GM21367 (cell line): ENCODE measurements around the gene ABCC10.
"Not testable (repeated sequence)": the region's sequence is repeated elsewhere in the genome, so short reads cannot be mapped to it uniquely, and the experiment has no call there.

Experiments used
- ATAC-seq: cut with Tn5 transposase; IDR thresholded peaks from one replicate; pipeline ENCODE4 v1.9.1; 2021; ENCODE audit not compliant: unreplicated experiment

Gene ABCC10

DNA sequence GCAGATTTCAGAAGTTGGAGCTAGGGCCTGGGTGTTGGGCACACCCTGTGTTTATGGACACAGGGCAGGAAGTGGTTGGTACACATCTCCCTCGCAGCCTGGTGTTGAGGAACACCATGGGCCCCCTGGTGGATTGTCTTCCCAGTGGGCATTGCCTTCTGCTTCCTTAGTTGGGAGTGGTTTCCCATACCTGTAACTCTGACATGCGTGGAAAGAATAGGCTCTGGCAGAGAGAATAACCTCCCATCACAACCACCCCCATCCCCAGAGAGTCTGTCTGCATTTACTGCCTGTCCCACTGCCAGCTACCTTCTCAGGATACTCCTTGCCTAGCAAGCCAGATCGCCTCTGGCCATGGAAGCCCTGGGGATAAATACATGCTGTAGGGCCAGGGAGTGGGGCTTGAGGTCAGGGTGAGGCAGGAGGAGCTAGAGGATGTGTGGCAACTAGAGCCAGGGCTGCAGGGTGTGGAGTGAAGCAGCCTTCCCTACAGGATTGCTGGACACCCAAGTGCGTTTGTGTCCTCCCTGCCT, 68.1 kb downstream of the ABCC10 start:
- ATAC-seq = no peak

DNA sequence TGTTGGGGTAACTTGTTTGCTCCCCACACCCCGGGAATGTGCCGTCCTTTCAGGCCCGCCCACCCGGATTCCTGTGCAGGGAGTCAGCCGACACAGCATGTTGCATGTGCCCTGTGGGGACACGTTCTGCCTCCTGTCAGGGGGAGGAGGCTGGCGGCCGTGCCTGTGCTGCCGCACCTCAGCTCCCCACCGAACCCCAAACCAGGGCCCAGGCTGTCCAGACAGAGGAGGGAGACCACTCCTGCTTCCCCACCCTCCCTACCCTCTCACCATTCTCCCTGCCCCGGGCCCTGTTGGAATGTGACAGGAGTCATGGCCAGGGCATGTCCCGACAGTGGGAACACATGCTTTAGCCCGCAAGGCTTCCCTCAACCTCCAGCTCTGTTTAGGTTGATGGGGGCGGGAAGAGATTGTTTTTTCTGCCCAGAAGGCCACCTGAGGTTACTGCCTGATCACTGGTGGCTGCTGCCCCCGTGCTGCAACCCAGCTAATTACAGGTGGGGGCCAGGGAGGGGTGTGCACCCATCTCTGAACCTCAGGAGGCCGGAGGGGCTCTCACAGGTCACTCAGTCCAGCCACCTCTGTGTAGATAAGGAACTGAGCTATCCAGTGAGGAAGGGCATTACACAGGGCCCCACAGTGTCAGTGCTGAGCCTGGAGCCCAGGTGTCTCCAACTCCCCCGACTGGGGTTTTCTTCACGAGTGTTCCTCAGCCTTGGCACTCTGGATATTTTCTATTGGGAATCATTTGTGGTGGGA, 69.2 kb downstream of the ABCC10 start:
- no peak for ATAC-seq

DNA sequence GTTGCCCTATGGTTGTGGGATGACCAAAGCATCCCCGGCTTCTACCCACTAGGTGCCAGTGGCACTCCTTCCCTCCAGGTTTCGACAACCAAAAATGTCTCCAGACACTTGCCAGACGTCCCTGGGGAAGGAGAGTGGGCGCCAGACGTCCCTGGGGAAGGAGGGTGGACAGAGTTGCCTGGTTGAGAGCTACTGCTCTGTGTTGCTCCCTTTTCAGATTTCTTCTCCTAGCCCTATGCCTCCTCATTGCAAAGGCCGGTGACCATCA, 69.7 kb downstream of the ABCC10 start:
- no peak for ATAC-seq

DNA sequence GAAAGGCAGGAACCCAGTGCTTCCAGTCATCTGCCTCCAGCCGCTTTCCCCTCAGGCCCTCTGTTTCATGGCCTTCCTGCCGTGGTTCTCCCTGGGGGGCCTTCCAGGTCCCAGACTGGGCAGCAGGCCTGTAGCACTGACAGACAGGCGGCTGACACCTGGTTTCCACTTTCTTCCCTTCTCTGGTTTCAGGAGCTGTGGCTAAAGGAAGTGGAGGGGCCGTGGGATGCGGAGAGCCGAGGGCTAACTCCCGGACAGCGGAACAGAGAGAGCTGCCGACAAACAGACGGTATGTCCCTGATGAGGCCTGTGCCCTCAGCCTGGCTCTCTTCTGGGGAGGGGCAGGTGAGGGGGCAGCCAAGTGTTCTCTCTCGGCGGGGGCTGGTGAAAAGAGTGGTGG, 70.3 kb downstream of the ABCC10 start:
- ATAC-seq = no peak

DNA sequence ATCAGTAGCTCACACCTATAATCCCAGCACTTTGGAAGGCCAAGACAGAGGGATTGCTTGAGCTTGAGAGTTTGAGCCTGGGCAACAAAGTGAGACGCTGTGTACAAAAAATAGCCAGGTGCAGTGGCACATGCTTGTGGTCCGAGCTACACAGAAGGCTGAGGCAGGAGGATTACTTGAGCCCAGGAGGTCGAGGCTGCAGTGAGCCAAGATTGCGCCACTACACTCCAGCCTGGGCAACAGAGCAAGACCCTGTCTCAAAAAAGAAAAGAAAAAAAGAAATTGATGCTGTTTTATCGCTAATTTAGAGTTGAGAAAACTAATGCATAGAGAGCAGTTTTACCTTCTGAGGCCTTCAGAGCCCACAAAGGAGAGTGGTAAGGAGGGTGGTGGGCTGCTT, 71.0 kb downstream of the ABCC10 start:
- not testable (repeated sequence) for ATAC-seq

DNA sequence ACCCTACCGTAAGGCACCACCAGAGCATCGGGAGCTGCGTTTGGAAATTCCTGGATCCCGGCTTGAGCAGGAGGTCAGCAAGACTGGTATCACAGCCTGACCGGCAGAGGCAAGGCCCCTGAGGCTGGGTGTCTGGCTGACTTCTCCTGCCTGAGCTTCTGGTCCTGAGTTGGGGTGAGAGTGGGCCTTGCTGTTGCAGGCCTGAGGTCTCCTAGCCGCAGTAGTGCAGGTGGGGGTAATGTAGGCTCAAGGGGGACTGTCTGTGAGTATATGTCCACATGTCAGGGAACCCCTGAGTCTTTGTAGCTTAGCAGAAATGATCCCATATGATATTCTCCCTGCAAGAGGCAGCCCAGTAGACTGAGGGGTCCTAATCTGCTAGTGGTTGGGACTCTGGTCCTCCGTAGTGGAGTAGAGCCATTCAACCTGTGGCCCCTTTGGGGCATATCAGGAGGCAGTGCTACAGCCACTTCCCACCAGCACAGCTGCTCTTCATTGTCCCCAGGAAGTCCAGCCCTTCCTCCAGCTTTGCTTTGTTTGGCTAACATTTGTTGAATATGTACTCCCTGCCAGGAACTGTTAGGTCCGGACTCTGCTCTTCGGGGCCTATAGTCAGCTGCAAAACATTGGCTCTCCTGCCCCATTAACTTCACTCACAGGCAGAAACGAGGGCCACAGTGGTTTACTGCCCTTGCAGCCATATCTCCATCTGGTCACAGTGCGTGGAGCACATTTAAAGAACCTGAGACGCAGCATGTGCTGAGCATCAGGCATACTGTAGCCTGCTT, 71.9 kb downstream of the ABCC10 start:
- no peak for ATAC-seq
